Measurements from ENCODE around the gene RBM22. TPM values are rescaled to one million over a fixed set of nuclear protein-coding genes. Genes with fewer than 3 reads are reported as not detected.

Gene RBM22
- total RNA-seq, 1 experiment from 2014 or later = 66.8 TPM

DNA sequence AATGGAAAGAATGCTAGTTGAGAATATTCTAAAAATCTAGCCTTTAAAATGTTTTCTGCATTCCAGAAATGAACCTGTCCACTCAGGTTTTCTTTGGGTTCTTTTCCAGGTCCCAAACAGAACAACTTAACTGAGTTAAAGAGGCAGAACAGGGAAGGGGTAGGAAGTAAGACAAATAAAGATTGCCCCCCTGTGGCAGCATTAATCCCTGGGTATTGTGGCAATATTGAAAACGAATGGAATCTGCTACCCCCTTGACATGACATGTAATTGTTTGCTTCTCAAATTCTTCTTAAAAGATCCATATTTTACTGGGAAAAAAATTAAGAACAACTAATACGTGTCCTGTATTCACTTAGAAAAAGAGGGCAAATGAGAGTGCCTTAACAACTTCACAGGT lies 9.3 kb upstream of the RBM22 start:
- Histone ChIP-seq H3K27ac (ENCODE audit: low read depth, low read length, poor library complexity, severe bottlenecking) (no peak overlapping the region), H3K9me3 (ENCODE audit: low read depth, low read length, poor library complexity, severe bottlenecking) (no peaks in the 10 kb centered on the region), H3K27me3 (replicated peaks; ENCODE audit: insufficient read depth, low read depth, low read length, poor library complexity) (no peaks in the 10 kb centered on the region), H3K36me3 (ENCODE audit: insufficient read depth, low read length, poor library complexity, severe bottlenecking) (peaks cover 46% of the 10 kb centered on the region), H3K4me1 (ENCODE audit: insufficient read depth, low read length, poor library complexity, severe bottlenecking) (no peaks in the 10 kb centered on the region), H3K4me3 (ENCODE audit: low read depth, low read length, poor library complexity, severe bottlenecking) (no peak overlapping the region)
- CTCF ChIA-PET = no interaction called here
- POLR2A ChIA-PET (ENCODE audit: low non-redundant PET) = no interaction called here
- peak; percentile 18 for DNase-seq (ENCODE audit: low spot score)
- TF ChIP-seq, protein P1, sequence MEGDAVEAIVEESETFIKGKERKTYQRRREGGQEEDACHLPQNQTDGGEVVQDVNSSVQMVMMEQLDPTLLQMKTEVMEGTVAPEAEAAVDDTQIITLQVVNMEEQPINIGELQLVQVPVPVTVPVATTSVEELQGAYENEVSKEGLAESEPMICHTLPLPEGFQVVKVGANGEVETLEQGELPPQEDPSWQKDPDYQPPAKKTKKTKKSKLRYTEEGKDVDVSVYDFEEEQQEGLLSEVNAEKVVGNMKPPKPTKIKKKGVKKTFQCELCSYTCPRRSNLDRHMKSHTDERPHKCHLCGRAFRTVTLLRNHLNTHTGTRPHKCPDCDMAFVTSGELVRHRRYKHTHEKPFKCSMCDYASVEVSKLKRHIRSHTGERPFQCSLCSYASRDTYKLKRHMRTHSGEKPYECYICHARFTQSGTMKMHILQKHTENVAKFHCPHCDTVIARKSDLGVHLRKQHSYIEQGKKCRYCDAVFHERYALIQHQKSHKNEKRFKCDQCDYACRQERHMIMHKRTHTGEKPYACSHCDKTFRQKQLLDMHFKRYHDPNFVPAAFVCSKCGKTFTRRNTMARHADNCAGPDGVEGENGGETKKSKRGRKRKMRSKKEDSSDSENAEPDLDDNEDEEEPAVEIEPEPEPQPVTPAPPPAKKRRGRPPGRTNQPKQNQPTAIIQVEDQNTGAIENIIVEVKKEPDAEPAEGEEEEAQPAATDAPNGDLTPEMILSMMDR (conservative IDR thresholded peaks at IDR 0.05; ENCODE audit: low read depth, low read length) = peak; percentile 33; the same call in 1 of the 2 replicates
- no peak for TF ChIP-seq EZH2 (IDR thresholded peaks at IDR 0.05; ENCODE audit: borderline replicate concordance, low read depth, low read length, poor library complexity, severe bottlenecking)
- no TSS peak for BruUV-seq (replicated peaks)
- intact Hi-C loops (cut with micrococcal nuclease; ENCODE audit: unreplicated experiment) = no loop called here

DNA sequence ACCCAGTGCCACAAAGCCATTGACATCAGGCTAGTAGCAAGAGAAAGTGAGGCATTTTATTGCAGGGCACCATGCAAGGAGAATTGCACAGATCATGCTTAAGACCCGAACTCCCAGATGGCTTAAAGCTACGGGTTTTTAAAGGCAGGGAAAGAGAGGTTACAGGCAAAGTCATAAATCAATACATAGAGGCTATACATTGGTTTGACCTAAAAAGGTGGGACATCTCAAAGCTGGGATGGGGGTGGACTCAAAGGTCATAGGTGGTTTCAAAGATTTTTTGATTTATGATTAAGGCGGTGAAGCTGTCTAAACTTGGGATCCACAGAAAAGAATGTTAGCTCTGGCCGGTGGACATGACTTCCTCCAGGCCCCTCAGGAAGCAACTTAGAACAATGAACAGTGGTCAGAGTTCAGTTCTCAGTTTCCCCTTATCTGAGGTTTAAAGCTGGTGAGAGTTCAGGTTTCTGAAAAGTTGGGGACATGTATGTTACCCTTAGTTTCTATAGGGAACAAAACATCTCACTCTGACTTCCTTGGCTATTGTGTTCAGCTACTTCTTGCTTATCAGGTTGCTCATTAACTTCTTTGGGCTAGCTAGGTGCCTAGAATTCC lies 6.0 kb upstream of the RBM22 start:
- no peak overlapping the region for H3K4me3 ChIP-seq (ENCODE audit: low read depth, low read length, poor library complexity, severe bottlenecking)
- CTCF ChIA-PET = no interaction called here
- no peak overlapping the region for H3K27ac ChIP-seq (ENCODE audit: low read depth, low read length, poor library complexity, severe bottlenecking)
- POLR2A ChIA-PET (ENCODE audit: low non-redundant PET) = no interaction called here
- no peaks in the 10 kb centered on the region for H3K4me1 ChIP-seq (ENCODE audit: insufficient read depth, low read length, poor library complexity, severe bottlenecking)
- no TSS peak for BruUV-seq (replicated peaks)
- DNase-seq (ENCODE audit: low spot score) = no peak
- H3K27me3 ChIP-seq (replicated peaks; ENCODE audit: insufficient read depth, low read depth, low read length, poor library complexity) = no peaks in the 10 kb centered on the region
- H3K9me3 ChIP-seq (ENCODE audit: low read depth, low read length, poor library complexity, severe bottlenecking) = no peaks in the 10 kb centered on the region
- intact Hi-C loops (cut with micrococcal nuclease; ENCODE audit: unreplicated experiment) = loop anchor here (10.0 kb wide), 1 partner anchor 252 kb away; no protein-coding TSS in a partner anchor
- H3K36me3 ChIP-seq (ENCODE audit: insufficient read depth, low read length, poor library complexity, severe bottlenecking) = peaks cover 27% of the 10 kb centered on the region
- no peak for TF ChIP-seq EZH2 (IDR thresholded peaks at IDR 0.05; ENCODE audit: borderline replicate concordance, low read depth, low read length, poor library complexity, severe bottlenecking)
- TF ChIP-seq, protein P1 (conservative IDR thresholded peaks at IDR 0.05; ENCODE audit: low read depth, low read length) = no peak

DNA sequence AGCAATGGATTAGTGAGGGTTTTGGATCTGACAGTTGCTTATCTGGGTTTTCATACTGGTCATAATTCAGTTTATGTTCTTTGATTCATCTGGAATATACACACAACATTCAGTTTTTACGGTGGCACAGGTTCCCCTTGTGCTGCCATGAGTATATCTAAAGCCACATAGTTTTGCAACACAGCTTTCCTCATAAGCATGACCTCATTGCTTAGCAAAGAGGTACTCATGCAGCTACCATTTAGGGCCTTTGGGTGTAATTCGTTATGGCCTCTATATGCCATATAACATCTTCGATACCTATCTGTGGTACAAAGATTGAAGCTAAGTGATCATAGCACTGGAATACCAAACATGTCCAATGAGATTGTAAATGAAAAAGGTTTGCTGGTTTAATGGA lies 2.9 kb upstream of the RBM22 start:
- POLR2A ChIA-PET (ENCODE audit: low non-redundant PET) = no interaction called here
- Histone ChIP-seq H3K4me3 (ENCODE audit: low read depth, low read length, poor library complexity, severe bottlenecking) (no peak overlapping the region), H3K27me3 (replicated peaks; ENCODE audit: insufficient read depth, low read depth, low read length, poor library complexity) (no peaks in the 10 kb centered on the region), H3K36me3 (ENCODE audit: insufficient read depth, low read length, poor library complexity, severe bottlenecking) (peaks cover 7% of the 10 kb centered on the region), H3K4me1 (ENCODE audit: insufficient read depth, low read length, poor library complexity, severe bottlenecking) (peaks cover 14% of the 10 kb centered on the region), H3K9me3 (ENCODE audit: low read depth, low read length, poor library complexity, severe bottlenecking) (no peaks in the 10 kb centered on the region), H3K27ac (ENCODE audit: low read depth, low read length, poor library complexity, severe bottlenecking) (no peak overlapping the region)
- intact Hi-C loops (cut with micrococcal nuclease; ENCODE audit: unreplicated experiment) = loop anchor here (10.0 kb wide), 1 partner anchor 249 kb away; no protein-coding TSS in a partner anchor
- TF ChIP-seq, protein P1 (conservative IDR thresholded peaks at IDR 0.05; ENCODE audit: low read depth, low read length) = no peak
- TF ChIP-seq EZH2 (IDR thresholded peaks at IDR 0.05; ENCODE audit: borderline replicate concordance, low read depth, low read length, poor library complexity, severe bottlenecking) = no peak
- DNase-seq (ENCODE audit: low spot score) = no peak
- CTCF ChIA-PET = no interaction called here
- BruUV-seq (replicated peaks) = no TSS peak
